GM12801 (cell line): ENCODE results near the gene IL3.

Experiments used
- CTCF ChIP-seq: IDR thresholded peaks from one replicate; pipeline ENCODE4 v1.5.1; 2011; ENCODE audit warnings: control low read depth; ENCODE audit not compliant: insufficient read length; ENCODE audit errors: extremely low read depth

IL3 gene

GRCh38 chr5:132083071-132083678 lies 22.7 kb downstream of the IL3 start:
- no peak for TF ChIP-seq CTCF

DNA sequence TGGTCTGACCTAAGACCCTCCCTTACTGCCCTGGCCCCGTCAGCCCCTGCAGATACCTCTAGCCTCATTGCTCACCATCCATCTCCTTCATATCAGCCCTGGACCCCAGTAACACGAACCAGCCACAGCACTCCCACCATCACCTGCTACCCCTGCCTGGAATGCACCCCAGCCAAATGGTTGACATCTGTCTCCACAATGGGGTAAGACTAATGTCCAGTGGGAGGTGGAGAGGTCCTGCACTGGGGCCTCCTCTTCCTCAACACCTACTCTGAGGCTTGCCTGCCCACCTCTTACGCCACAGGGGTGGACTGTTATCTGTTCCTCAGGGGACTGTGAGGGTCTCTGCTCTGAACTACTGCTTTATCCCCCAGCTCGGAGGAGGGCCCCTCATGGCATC lies 25.2 kb downstream of the IL3 start:
- no peak for TF ChIP-seq CTCF

DNA sequence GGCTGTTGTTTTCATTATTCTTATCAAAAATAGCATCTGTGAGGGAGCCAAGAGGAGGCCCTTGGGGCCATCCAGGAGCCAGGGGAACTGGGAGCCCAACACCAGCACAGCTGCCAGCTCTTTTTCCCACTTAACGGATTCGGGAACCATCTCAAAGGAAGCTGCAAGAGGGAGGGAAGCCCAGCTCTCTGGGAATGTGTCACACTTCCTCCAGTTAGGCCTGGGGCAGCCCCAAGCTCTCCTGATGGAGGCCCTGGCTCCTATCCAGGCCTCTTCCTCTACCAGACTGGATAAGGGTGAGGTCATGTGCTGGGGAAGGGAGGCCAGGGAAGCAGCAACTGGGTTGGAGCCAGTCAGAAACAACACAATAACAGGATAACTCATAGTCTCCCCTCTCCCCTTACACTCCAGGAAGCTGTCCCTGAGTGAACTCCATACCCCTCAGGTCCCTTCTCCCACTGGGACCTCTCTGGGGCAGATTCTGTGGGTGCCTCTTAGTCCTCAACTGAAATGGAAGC lies 25.9 kb downstream of the IL3 start:
- TF ChIP-seq CTCF: no peak

DNA sequence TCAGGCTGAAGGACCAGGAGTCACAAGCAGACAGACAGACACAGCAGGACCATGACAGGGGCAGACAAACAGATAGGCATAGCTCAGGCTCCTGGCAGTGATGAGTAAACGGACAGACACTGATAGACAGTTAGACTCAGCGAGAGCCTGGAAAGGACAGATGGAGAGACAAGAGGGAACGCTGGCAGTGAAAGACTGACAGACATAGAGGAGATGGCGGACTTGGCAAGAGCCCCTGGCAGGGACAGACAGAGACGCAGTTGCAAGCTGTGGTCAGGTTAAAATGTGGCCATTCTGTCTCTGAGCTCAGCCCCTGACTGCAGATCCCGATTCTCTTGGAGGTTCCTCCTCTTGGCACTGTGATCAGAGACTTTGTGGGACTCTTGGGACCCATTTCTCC lies 26.7 kb downstream of the IL3 start:
- TF ChIP-seq CTCF: no peak

DNA sequence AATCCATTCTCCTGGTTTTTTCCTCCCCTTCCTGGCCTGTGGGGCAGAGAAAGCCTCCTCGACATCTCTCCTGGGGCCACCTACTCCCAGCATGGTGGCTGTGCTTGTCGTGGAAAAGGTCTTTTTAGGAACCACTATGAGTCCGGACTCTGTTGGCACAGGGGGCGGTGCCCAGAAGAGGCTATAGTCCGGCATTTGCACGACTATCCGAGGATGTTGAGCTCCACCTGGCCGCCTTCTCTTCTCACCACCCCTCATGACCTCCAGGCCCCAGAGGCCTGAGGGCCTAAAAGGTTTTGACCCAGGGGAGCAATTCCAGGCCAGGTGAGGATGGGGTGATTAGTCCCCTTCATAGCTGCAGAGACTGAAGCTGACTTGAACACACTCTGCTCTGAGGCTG lies 27.2 kb downstream of the IL3 start:
- no peak for TF ChIP-seq CTCF

DNA sequence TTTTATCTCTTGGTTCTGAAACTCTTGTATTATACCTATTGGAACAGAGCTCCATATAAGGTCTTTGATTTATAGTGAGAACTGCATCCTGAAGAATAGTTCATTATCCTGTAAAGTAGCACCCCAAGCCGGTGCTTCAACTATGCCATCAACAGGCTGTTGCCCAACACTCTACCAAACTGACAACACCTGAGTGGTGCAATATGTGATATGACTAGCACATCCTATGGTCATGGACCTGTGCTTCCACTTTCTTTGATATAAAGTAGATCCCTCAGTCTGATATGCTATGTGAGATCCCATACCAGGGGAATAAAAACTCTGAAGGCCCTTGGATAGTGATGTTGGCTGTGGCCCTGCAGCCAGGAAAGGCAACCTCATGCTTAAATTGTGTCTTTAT lies 28.9 kb downstream of the IL3 start:
- TF ChIP-seq CTCF: no peak

DNA sequence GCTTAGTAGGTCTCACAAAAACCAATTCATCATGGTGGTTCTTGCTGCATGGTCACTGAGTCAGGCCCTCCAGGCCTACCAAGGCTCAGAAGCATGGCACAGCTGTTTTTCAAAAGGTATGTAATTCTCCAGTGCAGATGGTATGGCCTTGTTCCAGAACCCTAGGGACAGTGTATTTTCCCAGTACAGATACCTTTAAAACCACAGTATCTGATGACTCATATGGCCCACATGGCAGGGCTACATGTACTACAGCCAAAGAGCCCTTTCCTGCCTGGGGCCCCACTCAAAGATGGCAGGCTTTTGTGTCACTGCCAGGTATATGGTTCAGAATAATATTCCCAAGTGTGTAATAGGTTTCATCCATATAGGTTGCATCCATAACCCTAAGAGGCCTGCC lies 29.7 kb downstream of the IL3 start:
- no peak for TF ChIP-seq CTCF

- no peak for TF ChIP-seq CTCF
Observed at GRCh38 chr5:132093271-132093670, 32.8 kb downstream of the IL3 start.
